Measurements from ENCODE around the gene PLA2R1. TPM values are rescaled to one million over a fixed set of nuclear protein-coding genes. Genes with fewer than 3 reads are reported as not detected.

The PLA2R1 gene
- total RNA-seq, 6 donors from 2014 or later: 3.0 to 11.0 (median 5.9) TPM

- 76 to 90% methylated on average over 7 of the region's 7 CpGs for WGBS, 2 donors
- TF ChIP-seq EP300 (IDR thresholded peaks at IDR 0.05) (no peak), POLR2A (IDR thresholded peaks at IDR 0.05) (no peak), POLR2AphosphoS5 (IDR thresholded peaks at IDR 0.05) (no peak)
- TF ChIP-seq, protein P1, sequence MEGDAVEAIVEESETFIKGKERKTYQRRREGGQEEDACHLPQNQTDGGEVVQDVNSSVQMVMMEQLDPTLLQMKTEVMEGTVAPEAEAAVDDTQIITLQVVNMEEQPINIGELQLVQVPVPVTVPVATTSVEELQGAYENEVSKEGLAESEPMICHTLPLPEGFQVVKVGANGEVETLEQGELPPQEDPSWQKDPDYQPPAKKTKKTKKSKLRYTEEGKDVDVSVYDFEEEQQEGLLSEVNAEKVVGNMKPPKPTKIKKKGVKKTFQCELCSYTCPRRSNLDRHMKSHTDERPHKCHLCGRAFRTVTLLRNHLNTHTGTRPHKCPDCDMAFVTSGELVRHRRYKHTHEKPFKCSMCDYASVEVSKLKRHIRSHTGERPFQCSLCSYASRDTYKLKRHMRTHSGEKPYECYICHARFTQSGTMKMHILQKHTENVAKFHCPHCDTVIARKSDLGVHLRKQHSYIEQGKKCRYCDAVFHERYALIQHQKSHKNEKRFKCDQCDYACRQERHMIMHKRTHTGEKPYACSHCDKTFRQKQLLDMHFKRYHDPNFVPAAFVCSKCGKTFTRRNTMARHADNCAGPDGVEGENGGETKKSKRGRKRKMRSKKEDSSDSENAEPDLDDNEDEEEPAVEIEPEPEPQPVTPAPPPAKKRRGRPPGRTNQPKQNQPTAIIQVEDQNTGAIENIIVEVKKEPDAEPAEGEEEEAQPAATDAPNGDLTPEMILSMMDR (IDR thresholded peaks at IDR 0.05): no peak
- ATAC-seq (ENCODE audit: low FRiP score in 2 of 2) (no peak), DNase-seq (no peak)
- Histone ChIP-seq H3K9me3 (no peaks in the 10 kb centered on the region), H3K36me3 (no peaks in the 10 kb centered on the region), H3K27me3 (no peaks in the 10 kb centered on the region), H3K4me1 (no peaks in the 10 kb centered on the region), H3K27ac (no peak overlapping the region), H3K4me3 (no peak overlapping the region)
These were observed 7.3 kb downstream of the PLA2R1 start for GRCh38 chr2:160054984-160055725.

- Histone ChIP-seq H3K27me3 (no peaks in the 10 kb centered on the region), H3K36me3 (no peaks in the 10 kb centered on the region), H3K9me3 (no peaks in the 10 kb centered on the region), H3K27ac (no peak overlapping the region), H3K4me1 (no peaks in the 10 kb centered on the region), H3K4me3 (no peak overlapping the region)
- 92 to 100% methylated on average over 2 of the region's 2 CpGs for WGBS, 2 donors
- TF ChIP-seq POLR2A (IDR thresholded peaks at IDR 0.05) (no peak), POLR2AphosphoS5 (IDR thresholded peaks at IDR 0.05) (no peak), EP300 (IDR thresholded peaks at IDR 0.05) (no peak)
- TF ChIP-seq, protein P1 (IDR thresholded peaks at IDR 0.05): no peak
- ATAC-seq (ENCODE audit: low FRiP score in 2 of 2) (no peak), DNase-seq (no peak)
These were observed 8.5 kb downstream of the PLA2R1 start for GRCh38 chr2:160053946-160054345.

DNA sequence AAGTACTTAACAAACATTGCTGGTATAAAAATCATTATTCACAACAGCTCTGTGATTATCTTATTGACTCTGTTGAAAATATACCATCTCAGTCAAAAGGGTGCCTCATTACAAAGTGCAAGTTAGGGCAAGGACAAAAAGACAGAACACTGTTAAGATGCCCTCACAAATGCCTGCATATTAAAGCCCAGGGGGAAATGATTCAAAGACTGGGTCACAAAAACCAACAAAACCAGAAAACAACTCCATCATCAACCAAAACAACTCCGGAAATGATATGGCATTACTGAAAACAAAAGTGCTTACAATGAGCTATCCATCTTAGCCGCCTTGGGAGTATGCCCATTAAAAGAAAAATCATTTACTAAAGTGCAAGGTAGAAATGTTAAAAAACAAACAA lies 9.9 kb downstream of the PLA2R1 start:
- no peak for TF ChIP-seq POLR2AphosphoS5 (IDR thresholded peaks at IDR 0.05)
- TF ChIP-seq, protein P1 (IDR thresholded peaks at IDR 0.05): no peak
- no peak for TF ChIP-seq EP300 (IDR thresholded peaks at IDR 0.05)
- no peak for TF ChIP-seq POLR2A (IDR thresholded peaks at IDR 0.05)
- H3K36me3 ChIP-seq: no peaks in the 10 kb centered on the region
- H3K9me3 ChIP-seq: no peaks in the 10 kb centered on the region
- H3K4me1 ChIP-seq: no peaks in the 10 kb centered on the region
- WGBS, 2 donors: 88 to 89% methylated on average over 2 of the region's 2 CpGs
- H3K27ac ChIP-seq: no peak overlapping the region
- ATAC-seq (ENCODE audit: low FRiP score in 2 of 2) (no peak), DNase-seq (no peak)
- no peaks in the 10 kb centered on the region for H3K27me3 ChIP-seq
- H3K4me3 ChIP-seq: no peak overlapping the region

- no peaks in the 10 kb centered on the region for H3K36me3 ChIP-seq
- no peaks in the 10 kb centered on the region for H3K27me3 ChIP-seq
- no peak overlapping the region for H3K4me3 ChIP-seq
- TF ChIP-seq, protein P1 (IDR thresholded peaks at IDR 0.05): no peak
- TF ChIP-seq EP300 (IDR thresholded peaks at IDR 0.05) (no peak), POLR2A (IDR thresholded peaks at IDR 0.05) (no peak), POLR2AphosphoS5 (IDR thresholded peaks at IDR 0.05) (no peak)
- WGBS, 2 donors: 49 to 58% methylated on average over 3 of the region's 3 CpGs
- no peaks in the 10 kb centered on the region for H3K9me3 ChIP-seq
- H3K27ac ChIP-seq: no peak overlapping the region
- H3K4me1 ChIP-seq: no peaks in the 10 kb centered on the region
- DNase-seq (no peak), ATAC-seq (ENCODE audit: low FRiP score in 2 of 2) (no peak)
These were observed 11.0 kb downstream of the PLA2R1 start for GRCh38 chr2:160051371-160051800.

DNA sequence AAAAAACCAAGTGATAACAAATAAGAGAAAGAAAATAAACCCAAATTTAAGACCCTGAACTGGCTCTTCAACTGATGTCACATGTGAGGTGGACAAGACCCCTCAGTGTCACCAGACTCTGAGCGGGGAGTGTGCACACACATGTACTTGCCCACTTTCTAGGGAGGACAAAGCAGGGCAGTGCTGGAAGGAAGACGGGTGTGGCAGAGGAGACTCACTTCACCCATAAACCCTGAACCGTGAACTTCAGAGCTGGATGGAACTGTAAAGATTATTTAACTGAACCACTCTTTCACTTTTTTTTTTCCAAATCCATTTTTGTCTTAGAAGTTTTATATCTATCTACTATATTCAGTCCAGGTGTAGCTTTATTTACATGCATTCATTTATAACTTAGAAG lies 12.3 kb downstream of the PLA2R1 start:
- no peaks in the 10 kb centered on the region for H3K27me3 ChIP-seq
- H3K9me3 ChIP-seq: no peaks in the 10 kb centered on the region
- H3K4me3 ChIP-seq: no peak overlapping the region
- H3K36me3 ChIP-seq: no peaks in the 10 kb centered on the region
- no peak for ATAC-seq (ENCODE audit: low FRiP score in 2 of 2)
- H3K4me1 ChIP-seq: no peaks in the 10 kb centered on the region
- 85 to 96% methylated on average over 3 of the region's 3 CpGs for WGBS, 2 donors
- no peak for DNase-seq
- TF ChIP-seq EP300 (IDR thresholded peaks at IDR 0.05) (no peak), POLR2AphosphoS5 (IDR thresholded peaks at IDR 0.05) (no peak)
- H3K27ac ChIP-seq: no peak overlapping the region
